ENCODE results near the gene CHD1.

Gene CHD1

GRCh38 chr5:98928873-98929709 is at the start of gene CHD1:
Gene CHD1, minus strand, starts transcription at chr5:98929007. Its CDS starts 2,621 bp downstream, at chr5:98926386.
- H3K9ac ChIP-seq (ENCODE audit: low read length), result peak within 1 kb of the TSS; percentile 100
- H3K36me3 ChIP-seq (ENCODE audit: control insufficient read depth, insufficient read depth, low read length, severe bottlenecking), result peaks cover 14% of the 10 kb centered on the region
- peak; percentile 99 for DNase-seq (ENCODE audit: low read depth)
- peaks cover 35% of the 10 kb centered on the region for H3K4me1 ChIP-seq (ENCODE audit: control insufficient read depth, insufficient read depth, low read length)
- H3K27me3 ChIP-seq (replicated peaks; ENCODE audit: control insufficient read depth, insufficient read depth, low read length), result no peaks in the 10 kb centered on the region
- no peaks in the 10 kb centered on the region for H3K9me3 ChIP-seq (ENCODE audit: control insufficient read depth, low read length)
- peak within 1 kb of the TSS; percentile 95 for H3K4me3 ChIP-seq (ENCODE audit: low read length)

GRCh38 chr5:98978528-98978927 is 49.7 kb upstream of the CHD1 start:
- no peaks in the 10 kb centered on the region for H3K9me3 ChIP-seq (ENCODE audit: control insufficient read depth, low read length)
- no peaks in the 10 kb centered on the region for H3K4me1 ChIP-seq (ENCODE audit: control insufficient read depth, insufficient read depth, low read length)
- no peaks in the 10 kb centered on the region for H3K27me3 ChIP-seq (replicated peaks; ENCODE audit: control insufficient read depth, insufficient read depth, low read length)
- no peaks in the 10 kb centered on the region for H3K36me3 ChIP-seq (ENCODE audit: control insufficient read depth, insufficient read depth, low read length, severe bottlenecking)
- H3K4me3 ChIP-seq (ENCODE audit: low read length), result no peak overlapping the region
- DNase-seq (ENCODE audit: low read depth), result no peak
- no peak overlapping the region for H3K9ac ChIP-seq (ENCODE audit: low read length)

GRCh38 chr5:98977723-98978122 is 48.9 kb upstream of the CHD1 start:
- H3K4me3 ChIP-seq (ENCODE audit: low read length), result no peak overlapping the region
- no peak overlapping the region for H3K9ac ChIP-seq (ENCODE audit: low read length)
- no peaks in the 10 kb centered on the region for H3K36me3 ChIP-seq (ENCODE audit: control insufficient read depth, insufficient read depth, low read length, severe bottlenecking)
- H3K27me3 ChIP-seq (replicated peaks; ENCODE audit: control insufficient read depth, insufficient read depth, low read length), result no peaks in the 10 kb centered on the region
- no peaks in the 10 kb centered on the region for H3K4me1 ChIP-seq (ENCODE audit: control insufficient read depth, insufficient read depth, low read length)
- no peak for DNase-seq (ENCODE audit: low read depth)
- no peaks in the 10 kb centered on the region for H3K9me3 ChIP-seq (ENCODE audit: control insufficient read depth, low read length)

- H3K9me3 ChIP-seq (ENCODE audit: control insufficient read depth, low read length), result no peaks in the 10 kb centered on the region
- H3K4me1 ChIP-seq (ENCODE audit: control insufficient read depth, insufficient read depth, low read length), result no peaks in the 10 kb centered on the region
- H3K27me3 ChIP-seq (replicated peaks; ENCODE audit: control insufficient read depth, insufficient read depth, low read length), result no peaks in the 10 kb centered on the region
- H3K36me3 ChIP-seq (ENCODE audit: control insufficient read depth, insufficient read depth, low read length, severe bottlenecking), result no peaks in the 10 kb centered on the region
- DNase-seq (ENCODE audit: low read depth), result no peak
- no peak overlapping the region for H3K4me3 ChIP-seq (ENCODE audit: low read length)
- no peak overlapping the region for H3K9ac ChIP-seq (ENCODE audit: low read length)
Observed at GRCh38 chr5:98975682-98976407, 47.0 kb upstream of the CHD1 start.

GRCh38 chr5:98975223-98975622 is 46.4 kb upstream of the CHD1 start:
- Histone ChIP-seq H3K36me3 (ENCODE audit: control insufficient read depth, insufficient read depth, low read length, severe bottlenecking) (no peaks in the 10 kb centered on the region), H3K4me1 (ENCODE audit: control insufficient read depth, insufficient read depth, low read length) (no peaks in the 10 kb centered on the region), H3K9ac (ENCODE audit: low read length) (no peak overlapping the region), H3K4me3 (ENCODE audit: low read length) (no peak overlapping the region), H3K27me3 (replicated peaks; ENCODE audit: control insufficient read depth, insufficient read depth, low read length) (no peaks in the 10 kb centered on the region), H3K9me3 (ENCODE audit: control insufficient read depth, low read length) (no peaks in the 10 kb centered on the region)
- DNase-seq (ENCODE audit: low read depth), result no peak

GRCh38 chr5:98969400-98969799 is 40.6 kb upstream of the CHD1 start:
- no peak overlapping the region for H3K9ac ChIP-seq (ENCODE audit: low read length)
- no peaks in the 10 kb centered on the region for H3K4me1 ChIP-seq (ENCODE audit: control insufficient read depth, insufficient read depth, low read length)
- no peak for DNase-seq (ENCODE audit: low read depth)
- no peaks in the 10 kb centered on the region for H3K9me3 ChIP-seq (ENCODE audit: control insufficient read depth, low read length)
- H3K36me3 ChIP-seq (ENCODE audit: control insufficient read depth, insufficient read depth, low read length, severe bottlenecking), result no peaks in the 10 kb centered on the region
- H3K4me3 ChIP-seq (ENCODE audit: low read length), result no peak overlapping the region
- H3K27me3 ChIP-seq (replicated peaks; ENCODE audit: control insufficient read depth, insufficient read depth, low read length), result no peaks in the 10 kb centered on the region

- no peak overlapping the region for H3K4me3 ChIP-seq (ENCODE audit: low read length)
- H3K4me1 ChIP-seq (ENCODE audit: control insufficient read depth, insufficient read depth, low read length), result no peaks in the 10 kb centered on the region
- H3K27me3 ChIP-seq (replicated peaks; ENCODE audit: control insufficient read depth, insufficient read depth, low read length), result no peaks in the 10 kb centered on the region
- no peak for DNase-seq (ENCODE audit: low read depth)
- no peaks in the 10 kb centered on the region for H3K36me3 ChIP-seq (ENCODE audit: control insufficient read depth, insufficient read depth, low read length, severe bottlenecking)
- H3K9ac ChIP-seq (ENCODE audit: low read length), result no peak overlapping the region
- no peaks in the 10 kb centered on the region for H3K9me3 ChIP-seq (ENCODE audit: control insufficient read depth, low read length)
Observed at GRCh38 chr5:98968056-98968564, 39.3 kb upstream of the CHD1 start.

- no peaks in the 10 kb centered on the region for H3K9me3 ChIP-seq (ENCODE audit: control insufficient read depth, low read length)
Observed at GRCh38 chr5:98965226-98965625, 36.4 kb upstream of the CHD1 start.

GRCh38 chr5:98964621-98965020 is 35.8 kb upstream of the CHD1 start:
- H3K36me3 ChIP-seq (ENCODE audit: control insufficient read depth, insufficient read depth, low read length, severe bottlenecking), result no peaks in the 10 kb centered on the region
- no peak overlapping the region for H3K4me3 ChIP-seq (ENCODE audit: low read length)
- no peaks in the 10 kb centered on the region for H3K27me3 ChIP-seq (replicated peaks; ENCODE audit: control insufficient read depth, insufficient read depth, low read length)
- H3K9ac ChIP-seq (ENCODE audit: low read length), result no peak overlapping the region
- H3K4me1 ChIP-seq (ENCODE audit: control insufficient read depth, insufficient read depth, low read length), result no peaks in the 10 kb centered on the region
- DNase-seq (ENCODE audit: low read depth), result no peak
- H3K9me3 ChIP-seq (ENCODE audit: control insufficient read depth, low read length), result no peaks in the 10 kb centered on the region

More at GRCh38 chr5:98965226-98965625, 36.4 kb upstream of the CHD1 start:
- no peak overlapping the region for H3K4me3 ChIP-seq (ENCODE audit: low read length)
- H3K27me3 ChIP-seq (replicated peaks; ENCODE audit: control insufficient read depth, insufficient read depth, low read length), result no peaks in the 10 kb centered on the region
- no peak for DNase-seq (ENCODE audit: low read depth)
- no peak overlapping the region for H3K9ac ChIP-seq (ENCODE audit: low read length)
- no peaks in the 10 kb centered on the region for H3K36me3 ChIP-seq (ENCODE audit: control insufficient read depth, insufficient read depth, low read length, severe bottlenecking)
- no peaks in the 10 kb centered on the region for H3K4me1 ChIP-seq (ENCODE audit: control insufficient read depth, insufficient read depth, low read length)

- no peaks in the 10 kb centered on the region for H3K27me3 ChIP-seq (replicated peaks; ENCODE audit: control insufficient read depth, insufficient read depth, low read length)
- no peak overlapping the region for H3K9ac ChIP-seq (ENCODE audit: low read length)
- H3K36me3 ChIP-seq (ENCODE audit: control insufficient read depth, insufficient read depth, low read length, severe bottlenecking), result no peaks in the 10 kb centered on the region
- H3K9me3 ChIP-seq (ENCODE audit: control insufficient read depth, low read length), result no peaks in the 10 kb centered on the region
- no peaks in the 10 kb centered on the region for H3K4me1 ChIP-seq (ENCODE audit: control insufficient read depth, insufficient read depth, low read length)
- DNase-seq (ENCODE audit: low read depth), result no peak
- no peak overlapping the region for H3K4me3 ChIP-seq (ENCODE audit: low read length)
Observed at GRCh38 chr5:98963019-98963418, 34.2 kb upstream of the CHD1 start.

- H3K9ac ChIP-seq (ENCODE audit: low read length), result no peak overlapping the region
- no peaks in the 10 kb centered on the region for H3K27me3 ChIP-seq (replicated peaks; ENCODE audit: control insufficient read depth, insufficient read depth, low read length)
- no peak overlapping the region for H3K4me3 ChIP-seq (ENCODE audit: low read length)
- no peaks in the 10 kb centered on the region for H3K4me1 ChIP-seq (ENCODE audit: control insufficient read depth, insufficient read depth, low read length)
- H3K9me3 ChIP-seq (ENCODE audit: control insufficient read depth, low read length), result no peaks in the 10 kb centered on the region
- H3K36me3 ChIP-seq (ENCODE audit: control insufficient read depth, insufficient read depth, low read length, severe bottlenecking), result no peaks in the 10 kb centered on the region
- DNase-seq (ENCODE audit: low read depth), result no peak
Observed at GRCh38 chr5:98962587-98962986, 33.8 kb upstream of the CHD1 start.
